ENCODE measurements around the gene ODAD4.

DNA sequence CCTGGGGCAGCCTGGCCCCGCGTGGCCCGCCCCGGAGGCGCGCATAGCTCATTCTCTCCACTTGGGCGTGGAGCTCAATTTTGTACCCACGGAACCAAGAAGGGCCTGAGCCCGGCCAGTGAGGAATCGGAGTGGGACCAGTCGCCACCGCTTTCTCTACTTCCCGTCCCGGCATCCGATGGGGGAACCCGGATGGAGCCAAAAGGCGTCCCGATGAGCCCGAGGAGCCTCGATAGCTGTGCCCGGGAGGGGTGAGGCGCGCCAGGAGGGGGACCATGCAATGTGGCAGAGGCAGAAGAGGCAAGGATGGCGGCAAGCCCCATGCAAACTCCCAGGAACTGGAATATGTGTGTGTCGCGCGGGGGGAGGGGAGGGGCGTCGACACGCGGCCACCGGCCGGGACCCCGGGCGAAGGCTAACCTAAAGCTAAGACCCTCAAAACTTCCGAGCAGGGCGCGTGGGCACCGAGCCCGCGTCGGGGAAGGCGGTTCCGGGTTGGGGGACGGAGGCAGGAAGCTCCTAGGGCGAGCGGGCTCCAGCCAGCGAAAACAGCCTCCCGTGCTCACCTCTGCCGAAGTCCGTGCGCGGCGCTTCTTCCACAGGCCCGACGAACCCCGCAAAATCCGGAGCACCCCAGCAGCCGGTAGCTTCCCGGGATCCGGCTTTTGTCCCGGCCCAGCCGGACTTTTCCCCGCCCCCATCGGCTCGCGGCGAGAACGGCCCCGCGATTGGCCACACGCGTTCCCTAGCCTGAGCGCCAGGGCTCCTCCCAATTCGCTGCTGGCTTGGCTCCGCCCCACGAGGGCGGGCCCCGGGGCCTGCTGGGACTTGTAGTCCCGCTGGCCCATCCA lies 11.9 kb upstream of the ODAD4 start, which contains the start of gene ACLY:
- TF ChIP-seq, protein P1, sequence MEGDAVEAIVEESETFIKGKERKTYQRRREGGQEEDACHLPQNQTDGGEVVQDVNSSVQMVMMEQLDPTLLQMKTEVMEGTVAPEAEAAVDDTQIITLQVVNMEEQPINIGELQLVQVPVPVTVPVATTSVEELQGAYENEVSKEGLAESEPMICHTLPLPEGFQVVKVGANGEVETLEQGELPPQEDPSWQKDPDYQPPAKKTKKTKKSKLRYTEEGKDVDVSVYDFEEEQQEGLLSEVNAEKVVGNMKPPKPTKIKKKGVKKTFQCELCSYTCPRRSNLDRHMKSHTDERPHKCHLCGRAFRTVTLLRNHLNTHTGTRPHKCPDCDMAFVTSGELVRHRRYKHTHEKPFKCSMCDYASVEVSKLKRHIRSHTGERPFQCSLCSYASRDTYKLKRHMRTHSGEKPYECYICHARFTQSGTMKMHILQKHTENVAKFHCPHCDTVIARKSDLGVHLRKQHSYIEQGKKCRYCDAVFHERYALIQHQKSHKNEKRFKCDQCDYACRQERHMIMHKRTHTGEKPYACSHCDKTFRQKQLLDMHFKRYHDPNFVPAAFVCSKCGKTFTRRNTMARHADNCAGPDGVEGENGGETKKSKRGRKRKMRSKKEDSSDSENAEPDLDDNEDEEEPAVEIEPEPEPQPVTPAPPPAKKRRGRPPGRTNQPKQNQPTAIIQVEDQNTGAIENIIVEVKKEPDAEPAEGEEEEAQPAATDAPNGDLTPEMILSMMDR (conservative IDR thresholded peaks at IDR 0.05), result no peak
- peak; percentile 37; the same call in 1 of the 2 replicates for TF ChIP-seq ZFX (IDR thresholded peaks at IDR 0.05)
